ENCODE data around the gene HRNR. TPM values are rescaled to one million over a fixed set of nuclear protein-coding genes. Genes with fewer than 3 reads are reported as not detected.

The HRNR gene
- total RNA-seq, 1 donor from 2014 or later: not detected

Other genes starting within 250 kb of the HRNR start
- 2.4 TPM for gene S100A10, start 230.3 kb downstream of the HRNR start, total RNA-seq
- 1.6 TPM for gene S100A11, start 187.2 kb downstream of the HRNR start, total RNA-seq
- gene TCHHL1, start 135.1 kb downstream of the HRNR start, total RNA-seq: not detected
- gene TCHH, start 108.7 kb downstream of the HRNR start, total RNA-seq: under 0.01 TPM
- not detected for gene RPTN, start 65.0 kb downstream of the HRNR start, total RNA-seq
- under 0.01 TPM for gene FLG, start 101.0 kb upstream of the HRNR start, total RNA-seq
- not detected for gene FLG2, start 135.8 kb upstream of the HRNR start, total RNA-seq
- not detected for gene CRNN, start 190.1 kb upstream of the HRNR start, total RNA-seq

All from frontal cortex (tissue), 1 donor.